ENCODE results near the gene AHR.
"Not testable (repeated sequence)": the region's sequence is repeated elsewhere in the genome, so short reads cannot be mapped to it uniquely, and the experiment has no call there.

GRCh38 chr7:17382408-17383354 lies 84.2 kb downstream of the AHR start:
- not testable (repeated sequence) for TF ChIP-seq CTCF (IDR thresholded peaks at IDR 0.05 in 8 of 11, conservative IDR thresholded peaks at IDR 0.05 in 3 of 11); POLR2A (IDR thresholded peaks at IDR 0.05)
